Epithelial cell of proximal tubule (primary cell): ENCODE results near the gene IGSF23. TPM values are rescaled to one million over a fixed set of nuclear protein-coding genes. Genes with fewer than 3 reads are reported as not detected.
"Not testable (repeated sequence)": the region's sequence is repeated elsewhere in the genome, so short reads cannot be mapped to it uniquely, and the experiment has no call there.

Experiments used
- DNase-seq: peaks from one replicate; pipeline ENCODE4 v3.0.0-alpha.2; 2011; ENCODE audit warnings: low read depth
- H3K4me3 ChIP-seq: 2 replicates; pipeline ENCODE4 v1.5.1; 2011; ENCODE audit warnings: low read depth, mild to moderate bottlenecking, low read length
- total RNA-seq: library from RNA; depleted of rRNA; stranded (reverse); fragments of >200 nt; gene quantifications from 2 replicates; pipeline ENCODE4 v1.2.3, GENCODE V29; 2015
- TF ChIP-seq, protein P1 (sequence below): conservative IDR thresholded peaks from 2 replicates; pipeline ENCODE4 v1.5.1; 2012; ENCODE audit warnings: low read depth, mild to moderate bottlenecking, low read length

Gene IGSF23
- total RNA-seq, 1 donor from 2014 or later, result 0.12 TPM

DNA sequence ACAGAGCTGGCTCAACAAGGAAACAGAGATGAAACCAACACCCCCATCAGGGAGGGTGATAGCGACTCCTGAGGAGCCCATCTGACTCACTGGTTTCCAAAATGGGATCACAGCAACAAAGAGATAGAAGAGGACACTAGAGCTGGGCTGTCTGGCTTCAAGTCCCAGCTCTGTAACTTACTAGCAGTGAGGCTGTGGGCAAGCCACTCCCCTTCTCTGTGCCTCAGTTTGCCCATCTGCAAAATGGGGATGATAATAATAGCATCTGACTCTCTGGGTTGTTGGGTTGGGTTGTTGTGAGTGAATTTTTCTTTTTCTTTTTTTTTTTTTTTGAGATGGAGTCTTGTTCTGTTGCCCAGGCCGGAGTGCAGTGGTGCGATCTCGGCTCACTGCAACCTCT, 14.3 kb downstream of the IGSF23 start:
- H3K4me3 ChIP-seq, result no peak overlapping the region
- DNase-seq, result no peak
- TF ChIP-seq, protein P1, sequence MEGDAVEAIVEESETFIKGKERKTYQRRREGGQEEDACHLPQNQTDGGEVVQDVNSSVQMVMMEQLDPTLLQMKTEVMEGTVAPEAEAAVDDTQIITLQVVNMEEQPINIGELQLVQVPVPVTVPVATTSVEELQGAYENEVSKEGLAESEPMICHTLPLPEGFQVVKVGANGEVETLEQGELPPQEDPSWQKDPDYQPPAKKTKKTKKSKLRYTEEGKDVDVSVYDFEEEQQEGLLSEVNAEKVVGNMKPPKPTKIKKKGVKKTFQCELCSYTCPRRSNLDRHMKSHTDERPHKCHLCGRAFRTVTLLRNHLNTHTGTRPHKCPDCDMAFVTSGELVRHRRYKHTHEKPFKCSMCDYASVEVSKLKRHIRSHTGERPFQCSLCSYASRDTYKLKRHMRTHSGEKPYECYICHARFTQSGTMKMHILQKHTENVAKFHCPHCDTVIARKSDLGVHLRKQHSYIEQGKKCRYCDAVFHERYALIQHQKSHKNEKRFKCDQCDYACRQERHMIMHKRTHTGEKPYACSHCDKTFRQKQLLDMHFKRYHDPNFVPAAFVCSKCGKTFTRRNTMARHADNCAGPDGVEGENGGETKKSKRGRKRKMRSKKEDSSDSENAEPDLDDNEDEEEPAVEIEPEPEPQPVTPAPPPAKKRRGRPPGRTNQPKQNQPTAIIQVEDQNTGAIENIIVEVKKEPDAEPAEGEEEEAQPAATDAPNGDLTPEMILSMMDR, result no peak

DNA sequence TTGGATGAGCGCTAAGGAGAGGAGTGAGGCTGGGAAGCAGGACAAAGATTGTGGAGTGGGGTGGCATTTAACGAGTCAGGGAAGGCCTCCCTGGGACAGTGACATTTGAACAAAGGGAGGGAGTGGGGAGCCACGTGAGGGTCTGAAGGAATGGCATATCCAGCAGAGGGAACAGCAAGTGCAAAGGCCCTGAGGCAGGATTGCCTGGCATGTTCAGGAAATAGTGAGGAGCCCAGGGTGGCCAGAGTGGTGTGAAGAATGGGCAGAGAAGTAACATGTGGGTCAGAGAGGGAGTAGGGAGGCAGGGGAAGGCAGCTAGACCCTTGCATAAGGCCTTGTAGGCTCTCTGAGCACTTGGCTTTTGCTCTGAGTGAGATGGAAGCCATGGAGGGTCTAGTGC, 15.4 kb downstream of the IGSF23 start:
- DNase-seq, result no peak
- TF ChIP-seq, protein P1, result no peak
- no peak overlapping the region for H3K4me3 ChIP-seq

DNA sequence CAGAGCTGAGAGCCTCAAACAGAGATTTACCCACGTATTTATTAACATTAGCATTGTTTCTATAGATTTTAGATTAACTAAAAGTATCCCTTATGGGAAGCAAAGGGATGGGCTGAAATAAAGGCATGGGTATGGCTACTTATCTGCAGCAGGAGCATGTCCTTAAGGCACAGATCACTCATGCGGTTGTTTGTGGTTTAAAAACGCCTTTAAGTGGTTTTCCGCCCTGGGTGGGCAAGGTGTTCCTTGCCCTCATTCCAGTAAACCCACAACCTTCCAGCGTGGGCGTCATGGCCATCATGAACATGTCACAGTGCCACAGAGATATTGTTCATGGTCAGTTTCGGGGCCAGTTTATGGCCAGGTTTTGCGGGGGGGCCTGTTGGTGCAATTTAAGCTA, 18.2 kb downstream of the IGSF23 start:
- not testable (repeated sequence) for H3K4me3 ChIP-seq, DNase-seq

DNA sequence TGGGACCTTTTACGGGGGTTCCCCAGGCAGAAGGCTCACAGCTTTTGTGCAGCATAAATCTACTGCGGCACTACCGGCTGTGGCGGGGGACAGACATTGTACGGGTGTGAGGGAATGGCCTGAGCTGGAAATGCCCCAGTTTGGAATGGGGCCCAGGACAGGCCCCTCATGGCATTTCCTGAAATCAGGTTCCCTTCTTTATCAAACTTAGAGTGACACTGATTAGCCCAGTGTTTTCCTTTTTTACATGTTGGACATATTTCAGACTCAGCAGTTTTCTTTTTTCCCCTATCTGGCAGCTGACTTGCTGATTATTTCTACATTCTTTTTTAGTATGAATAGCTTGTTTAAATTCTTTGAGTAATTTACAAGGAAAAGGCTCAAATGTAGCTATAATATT, 20.7 kb downstream of the IGSF23 start:
- not testable (repeated sequence) for DNase-seq, H3K4me3 ChIP-seq

DNA sequence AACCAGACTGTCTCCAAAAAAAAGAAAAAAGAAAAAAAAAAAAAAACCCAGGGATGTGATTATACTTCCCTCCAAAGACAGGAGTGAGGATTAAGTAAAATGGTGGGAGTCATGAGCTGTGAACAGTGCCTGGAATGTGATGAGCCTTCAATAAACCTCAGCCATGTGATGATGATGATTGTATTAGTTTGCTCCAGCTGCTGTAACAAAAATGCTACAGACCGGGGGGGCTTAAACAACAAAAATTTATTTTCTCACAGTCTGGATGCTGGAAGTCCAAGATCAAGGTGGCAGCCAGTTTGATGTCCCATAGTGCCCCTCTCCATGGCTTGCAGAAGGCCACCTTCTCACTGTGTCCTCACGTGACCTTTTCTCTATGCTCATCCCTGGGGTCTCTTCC, 21.4 kb downstream of the IGSF23 start:
- no peak for DNase-seq
- H3K4me3 ChIP-seq, result no peak overlapping the region
- TF ChIP-seq, protein P1, result no peak

DNA sequence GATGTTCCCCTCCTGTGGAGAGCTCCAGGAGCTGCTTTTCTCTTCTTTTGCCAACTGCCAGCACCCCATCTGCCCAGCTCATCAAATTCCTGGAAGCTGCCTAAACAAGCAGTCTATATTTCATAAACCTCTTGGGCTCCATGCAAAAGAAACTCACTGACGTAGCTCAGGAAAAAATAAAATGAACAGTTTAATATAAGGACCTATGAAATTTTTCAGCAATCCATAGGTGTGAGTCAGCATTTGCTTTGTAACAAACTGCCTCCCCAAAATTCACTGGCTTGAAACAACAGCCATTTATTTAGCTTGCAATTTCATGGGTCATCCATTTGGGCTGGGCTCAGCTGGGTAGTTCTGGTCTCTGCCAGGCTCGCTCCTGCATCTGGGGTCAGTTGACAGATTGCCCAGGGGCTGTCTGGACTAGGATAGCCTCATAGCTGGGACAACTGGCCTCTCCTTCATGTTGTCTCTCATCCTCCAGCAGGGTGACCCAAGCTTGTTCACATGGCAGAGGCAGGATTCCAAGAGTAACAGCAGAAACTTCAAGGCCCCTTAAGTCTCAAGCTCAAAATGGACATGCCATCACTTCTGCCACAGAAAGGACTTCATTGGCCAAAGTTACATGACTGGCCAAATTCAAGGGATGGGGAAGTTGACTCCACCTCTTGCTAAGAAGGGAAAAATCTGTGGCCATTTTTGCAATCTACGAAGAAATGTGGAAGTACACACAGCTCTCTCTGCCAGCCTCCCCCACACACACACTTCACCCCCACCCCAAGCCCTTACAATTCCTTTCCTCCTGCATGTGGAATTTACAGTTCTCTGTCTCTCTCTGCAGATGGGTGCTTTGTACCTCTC, 22.4 kb downstream of the IGSF23 start:
- no peak overlapping the region for H3K4me3 ChIP-seq
- TF ChIP-seq, protein P1, result no peak
- DNase-seq, result no peak

DNA sequence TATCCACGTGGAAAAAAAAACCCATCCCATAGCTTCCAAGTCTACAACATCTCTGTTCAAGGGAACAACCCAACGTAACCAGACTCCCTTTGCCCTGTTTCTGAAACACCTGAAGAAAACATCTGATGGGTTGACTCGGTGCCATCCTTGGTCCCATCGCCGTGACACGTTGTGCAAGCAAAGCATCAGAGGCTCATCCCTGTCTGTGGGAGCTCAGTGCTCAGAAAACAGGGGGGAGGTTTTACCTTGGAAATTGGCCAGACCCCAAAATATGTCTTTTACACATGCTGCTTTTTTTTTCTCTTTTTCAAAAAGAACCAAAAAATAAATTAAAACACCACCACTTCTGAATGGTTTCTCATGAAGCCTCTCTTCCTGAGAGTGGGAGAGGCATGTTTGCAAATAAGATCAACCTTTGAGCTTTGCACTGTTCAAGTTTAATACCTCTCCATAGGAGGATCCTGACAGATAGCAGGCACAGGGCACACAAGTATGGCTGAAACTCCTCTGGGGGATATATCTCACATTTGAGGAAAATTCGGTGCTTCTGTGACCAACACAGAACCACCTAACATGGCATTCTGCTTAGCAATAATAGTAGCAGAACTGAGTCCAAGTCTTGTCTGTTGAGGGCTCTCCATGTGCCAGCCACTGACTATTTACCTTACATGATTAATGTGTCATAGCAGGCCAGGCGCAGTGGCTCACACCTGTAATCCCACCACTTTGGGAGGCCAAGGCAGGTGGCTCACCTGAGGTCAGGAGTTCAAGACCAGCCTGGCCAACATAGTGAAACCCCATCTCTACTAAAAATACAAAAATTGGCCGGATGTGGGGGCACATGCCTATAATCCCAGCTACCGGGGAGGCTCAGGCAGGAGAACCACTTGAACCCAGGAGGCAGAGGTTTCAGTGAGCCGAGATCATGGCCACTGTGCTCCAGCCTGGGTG, 23.4 kb downstream of the IGSF23 start:
- DNase-seq, result no peak
- no peak overlapping the region for H3K4me3 ChIP-seq
- TF ChIP-seq, protein P1, result no peak

DNA sequence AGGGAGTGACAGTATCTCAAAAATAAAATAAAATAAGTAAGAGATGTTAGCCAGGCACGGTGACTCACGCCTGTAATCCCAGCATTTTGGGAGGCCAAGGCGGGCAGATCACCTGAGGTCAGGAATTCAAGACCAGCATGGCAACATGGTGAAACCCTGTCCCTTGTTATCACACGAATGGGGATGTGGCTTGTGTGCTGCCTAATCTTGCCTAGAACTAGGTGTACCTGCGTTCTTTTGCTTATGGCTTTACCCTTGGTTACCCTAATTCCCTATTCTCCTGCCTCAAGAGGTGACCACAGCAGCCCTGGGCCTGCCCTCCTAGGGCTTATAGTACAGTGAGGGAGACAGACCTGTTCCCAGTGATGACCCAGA, 24.0 kb downstream of the IGSF23 start:
- H3K4me3 ChIP-seq, result no peak overlapping the region
- TF ChIP-seq, protein P1, result no peak
- DNase-seq, result no peak
